Muscle layer of colon (tissue), 2 donors: ENCODE results near the gene TRMT112.
"Not testable (repeated sequence)": the region's sequence is repeated elsewhere in the genome, so short reads cannot be mapped to it uniquely, and the experiment has no call there.

ENCODE experiments used
- H3K27ac ChIP-seq: one replicate; pipeline ENCODE4 v1.7.0; 2013; ENCODE audit warnings: low read depth, mild to moderate bottlenecking, low read length, moderate library complexity
- H3K27me3 ChIP-seq, 2 donors: one replicate each; pipeline ENCODE4 v1.7.0; 2013; ENCODE audit warnings: low read length in 2 of 2, mild to moderate bottlenecking in 2 of 2; ENCODE audit not compliant: insufficient read depth in 2 of 2, control insufficient read depth in 1 of 2
- H3K36me3 ChIP-seq: one replicate; pipeline ENCODE4 v1.7.0; 2013; ENCODE audit warnings: mild to moderate bottlenecking, low read length; ENCODE audit not compliant: insufficient read depth
- H3K4me1 ChIP-seq: one replicate; pipeline ENCODE4 v1.7.0; 2013; ENCODE audit warnings: mild to moderate bottlenecking, low read length; ENCODE audit not compliant: insufficient read depth
- H3K4me3 ChIP-seq, 2 donors: one replicate each; pipeline ENCODE4 v1.7.0; 2013; ENCODE audit warnings: low read length in 2 of 2, low read depth in 1 of 2, mild to moderate bottlenecking in 1 of 2, moderate library complexity in 1 of 2
- H3K9ac ChIP-seq: one replicate; pipeline ENCODE4 v1.7.0; 2013; ENCODE audit warnings: low read length
- H3K9me3 ChIP-seq: one replicate; pipeline ENCODE4 v1.7.0; 2013; ENCODE audit warnings: mild to moderate bottlenecking, low read length
- donor health status: abdominal sarcoma.
- donor health status: Adenocarcinoma of cecum.

Gene TRMT112

GRCh38 chr11:64321533-64321932 is 4.2 kb upstream of the TRMT112 start:
- Histone ChIP-seq H3K9ac (no peak overlapping the region), H3K27ac (no peak overlapping the region), H3K36me3 (peaks cover 1% of the 10 kb centered on the region), H3K4me3 (no peak overlapping the region), H3K9me3 (no peaks in the 10 kb centered on the region), H3K27me3 (no peaks in the 10 kb centered on the region), H3K4me1 (peaks cover 12% of the 10 kb centered on the region)

GRCh38 chr11:64321026-64321425 is 3.7 kb upstream of the TRMT112 start:
- H3K27ac ChIP-seq = no peak overlapping the region
- H3K36me3 ChIP-seq = peaks cover 6% of the 10 kb centered on the region
- peaks cover 17% of the 10 kb centered on the region for H3K4me1 ChIP-seq
- H3K4me3 ChIP-seq = no peak overlapping the region
- no peaks in the 10 kb centered on the region for H3K9me3 ChIP-seq
- H3K9ac ChIP-seq = no peak overlapping the region
- H3K27me3 ChIP-seq = no peaks in the 10 kb centered on the region

- Histone ChIP-seq H3K9me3 (no peaks in the 10 kb centered on the region), H3K9ac (no peak overlapping the region), H3K36me3 (peaks cover 9% of the 10 kb centered on the region), H3K27me3 (no peaks in the 10 kb centered on the region), H3K27ac (no peak overlapping the region), H3K4me3 (no peak overlapping the region), H3K4me1 (peaks cover 17% of the 10 kb centered on the region)
Observed at GRCh38 chr11:64320556-64320955, 3.2 kb upstream of the TRMT112 start.

- peak overlapping the region; percentile 93 for H3K9ac ChIP-seq
- peak overlapping the region; percentile 58 for H3K27ac ChIP-seq
- H3K4me1 ChIP-seq = peaks cover 17% of the 10 kb centered on the region
- H3K27me3 ChIP-seq = no peaks in the 10 kb centered on the region
- no peaks in the 10 kb centered on the region for H3K9me3 ChIP-seq
- peak overlapping the region; percentile 92 to 98 for H3K4me3 ChIP-seq
- H3K36me3 ChIP-seq = peaks cover 9% of the 10 kb centered on the region
Observed at GRCh38 chr11:64318766-64319761, 1.7 kb upstream of the TRMT112 start.

- peak within 1 kb of the TSS; percentile 92 to 98 for H3K4me3 ChIP-seq
- no peaks in the 10 kb centered on the region for H3K9me3 ChIP-seq
- H3K27me3 ChIP-seq = no peaks in the 10 kb centered on the region
- H3K36me3 ChIP-seq = peaks cover 9% of the 10 kb centered on the region
- peak within 1 kb of the TSS; percentile 99 for H3K27ac ChIP-seq
- H3K9ac ChIP-seq = peak within 1 kb of the TSS; percentile 93
- H3K4me1 ChIP-seq = peaks cover 17% of the 10 kb centered on the region
Observed at GRCh38 chr11:64317961-64318765, 804 bp upstream of the TRMT112 start, which contains the start of gene PRDX5. PRDX5 (plus strand) TSS chr11:64318121; CDS start chr11:64318216, 95 bp downstream.

- no peaks in the 10 kb centered on the region for H3K27me3 ChIP-seq
- H3K4me3 ChIP-seq = peak overlapping the region; percentile 92 to 98
- peaks cover 9% of the 10 kb centered on the region for H3K36me3 ChIP-seq
- peak overlapping the region; percentile 93 for H3K9ac ChIP-seq
- H3K27ac ChIP-seq = peak overlapping the region; percentile 99
- peaks cover 17% of the 10 kb centered on the region for H3K4me1 ChIP-seq
- H3K9me3 ChIP-seq = no peaks in the 10 kb centered on the region
Observed at GRCh38 chr11:64316672-64317324, 561 bp downstream of the TRMT112 start.

- not testable (repeated sequence) for H3K36me3 ChIP-seq, H3K4me3 ChIP-seq, H3K9me3 ChIP-seq, H3K27ac ChIP-seq, H3K27me3 ChIP-seq, H3K9ac ChIP-seq
- peaks cover 17% of the 10 kb centered on the region for H3K4me1 ChIP-seq
Observed at GRCh38 chr11:64315667-64316526, 1.5 kb downstream of the TRMT112 start.

- Histone ChIP-seq H3K27ac (no peak overlapping the region), H3K36me3 (peaks cover 9% of the 10 kb centered on the region), H3K4me1 (peaks cover 17% of the 10 kb centered on the region), H3K27me3 (no peaks in the 10 kb centered on the region), H3K4me3 (no peak overlapping the region), H3K9ac (no peak overlapping the region), H3K9me3 (no peaks in the 10 kb centered on the region)
Observed at GRCh38 chr11:64314805-64315561, 2.4 kb downstream of the TRMT112 start.

- Histone ChIP-seq H3K36me3 (peaks cover 9% of the 10 kb centered on the region), H3K4me1 (peaks cover 14% of the 10 kb centered on the region), H3K4me3 (no peak overlapping the region), H3K27me3 (no peaks in the 10 kb centered on the region), H3K9ac (no peak overlapping the region), H3K9me3 (no peaks in the 10 kb centered on the region), H3K27ac (no peak overlapping the region)
Observed at GRCh38 chr11:64314146-64314804, 3.1 kb downstream of the TRMT112 start.
